ENCODE results near the gene VTI1A. TPM values are rescaled to one million over a fixed set of nuclear protein-coding genes. Genes with fewer than 3 reads are reported as not detected.

VTI1A gene
- total and polyA plus RNA-seq, 4 donors: 5.5 to 26.9 (median 13.1) TPM

DNA sequence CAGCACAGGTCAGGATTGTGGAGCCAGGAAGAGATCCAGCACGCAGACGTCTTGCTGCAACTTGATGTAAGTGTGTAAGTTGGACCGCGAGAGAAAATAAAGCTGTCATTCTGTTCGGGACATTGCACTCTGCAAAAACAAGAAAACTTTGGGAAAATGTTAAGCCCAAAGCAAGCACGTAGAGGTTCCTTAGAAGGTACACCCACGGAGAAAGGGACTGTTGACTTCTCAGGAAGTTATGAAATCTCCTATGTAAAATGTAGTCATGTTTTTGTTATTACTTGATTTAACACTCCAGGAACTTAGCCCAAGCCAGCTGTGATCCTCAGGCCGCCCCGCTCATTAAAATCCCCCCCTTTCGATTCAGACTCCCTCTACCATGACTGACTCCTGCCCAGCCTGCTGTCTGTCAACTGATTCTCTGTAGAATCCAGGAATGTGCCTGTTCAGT is 307.0 kb downstream of the VTI1A start (continued):
- TF ChIP-seq YY1 (IDR thresholded peaks at IDR 0.05) (no peak), HNF4A (conservative IDR thresholded peaks at IDR 0.05) (no peak), HNF4G (IDR thresholded peaks at IDR 0.05) (no peak), ATF3 (IDR thresholded peaks at IDR 0.05) (no peak), TAF1 (conservative IDR thresholded peaks at IDR 0.05) (no peak)
- TF ChIP-seq, protein P1, sequence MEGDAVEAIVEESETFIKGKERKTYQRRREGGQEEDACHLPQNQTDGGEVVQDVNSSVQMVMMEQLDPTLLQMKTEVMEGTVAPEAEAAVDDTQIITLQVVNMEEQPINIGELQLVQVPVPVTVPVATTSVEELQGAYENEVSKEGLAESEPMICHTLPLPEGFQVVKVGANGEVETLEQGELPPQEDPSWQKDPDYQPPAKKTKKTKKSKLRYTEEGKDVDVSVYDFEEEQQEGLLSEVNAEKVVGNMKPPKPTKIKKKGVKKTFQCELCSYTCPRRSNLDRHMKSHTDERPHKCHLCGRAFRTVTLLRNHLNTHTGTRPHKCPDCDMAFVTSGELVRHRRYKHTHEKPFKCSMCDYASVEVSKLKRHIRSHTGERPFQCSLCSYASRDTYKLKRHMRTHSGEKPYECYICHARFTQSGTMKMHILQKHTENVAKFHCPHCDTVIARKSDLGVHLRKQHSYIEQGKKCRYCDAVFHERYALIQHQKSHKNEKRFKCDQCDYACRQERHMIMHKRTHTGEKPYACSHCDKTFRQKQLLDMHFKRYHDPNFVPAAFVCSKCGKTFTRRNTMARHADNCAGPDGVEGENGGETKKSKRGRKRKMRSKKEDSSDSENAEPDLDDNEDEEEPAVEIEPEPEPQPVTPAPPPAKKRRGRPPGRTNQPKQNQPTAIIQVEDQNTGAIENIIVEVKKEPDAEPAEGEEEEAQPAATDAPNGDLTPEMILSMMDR (IDR thresholded peaks at IDR 0.05; ENCODE audit: low read depth, low read length, missing input control): no peak

GRCh38 chr10:112755446-112756234 is 308.6 kb downstream of the VTI1A start:
- Histone ChIP-seq H3K4me3 (ENCODE audit: low read depth in 1 of 3, low read length in 3 of 3) (no peak overlapping the region), H3K4me1 (ENCODE audit: control insufficient read depth in 4 of 4, insufficient read depth in 4 of 4, low read length in 3 of 4) (peaks cover 5 to 20% (median 13%) of the 10 kb centered on the region in 4 donors), H3K9ac (ENCODE audit: low read depth in 1 of 2, low read length in 2 of 2) (no peak overlapping the region), H3K27ac (ENCODE audit: low read depth in 1 of 2, low read length in 2 of 2) (no peak overlapping the region), H3K36me3 (ENCODE audit: control insufficient read depth in 4 of 4, insufficient read depth in 3 of 4, low read depth in 1 of 4, low read length in 3 of 4) (no peaks in the 10 kb centered on the region), H3K9me3 (ENCODE audit: control insufficient read depth in 4 of 4, low read length in 3 of 4) (no peaks in the 10 kb centered on the region), H3K27me3 (ENCODE audit: control insufficient read depth in 4 of 4, insufficient read depth in 4 of 4, low read length in 3 of 4) (no peaks in the 10 kb centered on the region)
- no peak for TF ChIP-seq FOXA1 (IDR thresholded peaks at IDR 0.05)
- no peak for TF ChIP-seq TAF1 (conservative IDR thresholded peaks at IDR 0.05)
- TF ChIP-seq YY1 (IDR thresholded peaks at IDR 0.05): no peak
- TF ChIP-seq, protein P2, sequence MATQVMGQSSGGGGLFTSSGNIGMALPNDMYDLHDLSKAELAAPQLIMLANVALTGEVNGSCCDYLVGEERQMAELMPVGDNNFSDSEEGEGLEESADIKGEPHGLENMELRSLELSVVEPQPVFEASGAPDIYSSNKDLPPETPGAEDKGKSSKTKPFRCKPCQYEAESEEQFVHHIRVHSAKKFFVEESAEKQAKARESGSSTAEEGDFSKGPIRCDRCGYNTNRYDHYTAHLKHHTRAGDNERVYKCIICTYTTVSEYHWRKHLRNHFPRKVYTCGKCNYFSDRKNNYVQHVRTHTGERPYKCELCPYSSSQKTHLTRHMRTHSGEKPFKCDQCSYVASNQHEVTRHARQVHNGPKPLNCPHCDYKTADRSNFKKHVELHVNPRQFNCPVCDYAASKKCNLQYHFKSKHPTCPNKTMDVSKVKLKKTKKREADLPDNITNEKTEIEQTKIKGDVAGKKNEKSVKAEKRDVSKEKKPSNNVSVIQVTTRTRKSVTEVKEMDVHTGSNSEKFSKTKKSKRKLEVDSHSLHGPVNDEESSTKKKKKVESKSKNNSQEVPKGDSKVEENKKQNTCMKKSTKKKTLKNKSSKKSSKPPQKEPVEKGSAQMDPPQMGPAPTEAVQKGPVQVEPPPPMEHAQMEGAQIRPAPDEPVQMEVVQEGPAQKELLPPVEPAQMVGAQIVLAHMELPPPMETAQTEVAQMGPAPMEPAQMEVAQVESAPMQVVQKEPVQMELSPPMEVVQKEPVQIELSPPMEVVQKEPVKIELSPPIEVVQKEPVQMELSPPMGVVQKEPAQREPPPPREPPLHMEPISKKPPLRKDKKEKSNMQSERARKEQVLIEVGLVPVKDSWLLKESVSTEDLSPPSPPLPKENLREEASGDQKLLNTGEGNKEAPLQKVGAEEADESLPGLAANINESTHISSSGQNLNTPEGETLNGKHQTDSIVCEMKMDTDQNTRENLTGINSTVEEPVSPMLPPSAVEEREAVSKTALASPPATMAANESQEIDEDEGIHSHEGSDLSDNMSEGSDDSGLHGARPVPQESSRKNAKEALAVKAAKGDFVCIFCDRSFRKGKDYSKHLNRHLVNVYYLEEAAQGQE (IDR thresholded peaks at IDR 0.05): no peak
- TF ChIP-seq EGR1 (IDR thresholded peaks at IDR 0.05; ENCODE audit: low read depth in 2 of 2): no peak
- no peak for TF ChIP-seq ATF3 (IDR thresholded peaks at IDR 0.05)
- TF ChIP-seq, protein P1 (IDR thresholded peaks at IDR 0.05; ENCODE audit: low read depth, low read length, missing input control): no peak
- no peak for TF ChIP-seq SP1 (IDR thresholded peaks at IDR 0.05)
- no peak for TF ChIP-seq NR2F2 (IDR thresholded peaks at IDR 0.05)
- TF ChIP-seq RXRA (IDR thresholded peaks at IDR 0.05): no peak
- TF ChIP-seq, protein P3, sequence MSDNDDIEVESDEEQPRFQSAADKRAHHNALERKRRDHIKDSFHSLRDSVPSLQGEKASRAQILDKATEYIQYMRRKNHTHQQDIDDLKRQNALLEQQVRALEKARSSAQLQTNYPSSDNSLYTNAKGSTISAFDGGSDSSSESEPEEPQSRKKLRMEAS (IDR thresholded peaks at IDR 0.05): no peak
- TF ChIP-seq GABPA (IDR thresholded peaks at IDR 0.05 in 1 of 2, conservative IDR thresholded peaks at IDR 0.05 in 1 of 2): no peak
- TF ChIP-seq HNF4A (conservative IDR thresholded peaks at IDR 0.05): no peak
- TF ChIP-seq FOXA2 (IDR thresholded peaks at IDR 0.05): no peak
- WGBS: 90% methylated on average over 12 of the region's 12 CpGs
- DNase-seq (ENCODE audit: low spot score): no peak

Measured in liver (tissue), 9 donors.